Measurements from ENCODE around the gene UBE2E3. TPM values are rescaled to one million over a fixed set of nuclear protein-coding genes. Genes with fewer than 3 reads are reported as not detected.
A peak's percentile ranks its signal among the peaks of the same experiment; 100 is the strongest.

The UBE2E3 gene
- total and polyA plus RNA-seq, 5 donors from 2014 or later, result 12.4 to 31.9 (median 24.6) TPM

GRCh38 chr2:180991820-180992219, 11.4 kb downstream of the UBE2E3 start:
- Histone ChIP-seq H3K4me3 (ENCODE audit: low read depth, low read length) (no peak overlapping the region), H3K27ac (ENCODE audit: insufficient read depth, low read length, poor library complexity, severe bottlenecking) (no peak overlapping the region), H3K36me3 (ENCODE audit: control insufficient read depth, insufficient read depth, low read length) (no peaks in the 10 kb centered on the region), H3K27me3 (ENCODE audit: control insufficient read depth, insufficient read depth, low read length) (no peaks in the 10 kb centered on the region), H3K9me3 (ENCODE audit: control insufficient read depth in 2 of 2, low read length in 2 of 2) (no peaks in the 10 kb centered on the region), H3K4me1 (ENCODE audit: control insufficient read depth, insufficient read depth, low read length, poor library complexity, severe bottlenecking) (no peaks in the 10 kb centered on the region)
- H3K36me3 Mint-ChIP-seq, result peaks cover 7% of the 10 kb centered on the region
- H3K4me1 Mint-ChIP-seq, result peaks cover 14 to 18% (median 16%) of the 10 kb centered on the region in 4 donors
- ATAC-seq (ENCODE audit: low read depth in 2 of 2) (no peak), DNase-seq (no peak)
- H3K9me3 Mint-ChIP-seq, result peaks cover 0 to 2% (median 0%) of the 10 kb centered on the region in 7 donors
- H3K4me3 Mint-ChIP-seq, result no peak overlapping the region
- H3K27ac Mint-ChIP-seq, result peak overlapping the region in 1 of 3 donors; percentile 29
- no peaks in the 10 kb centered on the region for H3K27me3 Mint-ChIP-seq

- ATAC-seq (ENCODE audit: low read depth in 2 of 2), result no peak
- peaks cover 7% of the 10 kb centered on the region for H3K36me3 Mint-ChIP-seq
- no peaks in the 10 kb centered on the region for H3K9me3 ChIP-seq (ENCODE audit: control insufficient read depth in 2 of 2, low read length in 2 of 2)
- no peak overlapping the region for H3K4me3 Mint-ChIP-seq
- no peaks in the 10 kb centered on the region for H3K4me1 ChIP-seq (ENCODE audit: control insufficient read depth, insufficient read depth, low read length, poor library complexity, severe bottlenecking)
- DNase-seq, result no peak
- H3K27ac ChIP-seq (ENCODE audit: insufficient read depth, low read length, poor library complexity, severe bottlenecking), result no peak overlapping the region
- H3K4me3 ChIP-seq (ENCODE audit: low read depth, low read length), result no peak overlapping the region
- no peaks in the 10 kb centered on the region for H3K27me3 Mint-ChIP-seq
- H3K27me3 ChIP-seq (ENCODE audit: control insufficient read depth, insufficient read depth, low read length), result no peaks in the 10 kb centered on the region
- peaks cover 0 to 2% (median 0%) of the 10 kb centered on the region in 7 donors for H3K9me3 Mint-ChIP-seq
- H3K27ac Mint-ChIP-seq, result no peak overlapping the region
- H3K4me1 Mint-ChIP-seq, result peaks cover 11 to 19% (median 17%) of the 10 kb centered on the region in 4 donors
- H3K36me3 ChIP-seq (ENCODE audit: control insufficient read depth, insufficient read depth, low read length), result no peaks in the 10 kb centered on the region
Measured at GRCh38 chr2:180992994-180993393, 12.6 kb downstream of the UBE2E3 start.

GRCh38 chr2:180999274-180999964, 19.0 kb downstream of the UBE2E3 start:
- H3K9me3 Mint-ChIP-seq, result peaks cover 0 to 5% (median 0%) of the 10 kb centered on the region in 7 donors
- H3K27ac Mint-ChIP-seq, result no peak overlapping the region
- no peaks in the 10 kb centered on the region for H3K27me3 Mint-ChIP-seq
- Histone ChIP-seq H3K27ac (ENCODE audit: insufficient read depth, low read length, poor library complexity, severe bottlenecking) (no peak overlapping the region), H3K4me1 (ENCODE audit: control insufficient read depth, insufficient read depth, low read length, poor library complexity, severe bottlenecking) (no peaks in the 10 kb centered on the region), H3K27me3 (ENCODE audit: control insufficient read depth, insufficient read depth, low read length) (no peaks in the 10 kb centered on the region), H3K9me3 (ENCODE audit: control insufficient read depth in 2 of 2, low read length in 2 of 2) (no peaks in the 10 kb centered on the region), H3K36me3 (ENCODE audit: control insufficient read depth, insufficient read depth, low read length) (no peaks in the 10 kb centered on the region), H3K4me3 (ENCODE audit: low read depth, low read length) (no peak overlapping the region)
- peaks cover 6 to 17% (median 15%) of the 10 kb centered on the region in 4 donors for H3K4me1 Mint-ChIP-seq
- no peaks in the 10 kb centered on the region for H3K36me3 Mint-ChIP-seq
- DNase-seq (no peak), ATAC-seq (ENCODE audit: low read depth in 2 of 2) (no peak)
- no peak overlapping the region for H3K4me3 Mint-ChIP-seq

- Histone ChIP-seq H3K9me3 (ENCODE audit: control insufficient read depth in 2 of 2, low read length in 2 of 2) (no peaks in the 10 kb centered on the region), H3K27ac (ENCODE audit: insufficient read depth, low read length, poor library complexity, severe bottlenecking) (no peak overlapping the region), H3K36me3 (ENCODE audit: control insufficient read depth, insufficient read depth, low read length) (no peaks in the 10 kb centered on the region), H3K27me3 (ENCODE audit: control insufficient read depth, insufficient read depth, low read length) (no peaks in the 10 kb centered on the region), H3K4me1 (ENCODE audit: control insufficient read depth, insufficient read depth, low read length, poor library complexity, severe bottlenecking) (no peaks in the 10 kb centered on the region), H3K4me3 (ENCODE audit: low read depth, low read length) (no peak overlapping the region)
- Mint-ChIP-seq H3K27ac (no peak overlapping the region), H3K4me1 (peaks cover 6 to 30% (median 17%) of the 10 kb centered on the region in 4 donors), H3K36me3 (no peaks in the 10 kb centered on the region), H3K9me3 (peaks cover 0 to 5% (median 0%) of the 10 kb centered on the region in 7 donors), H3K27me3 (no peaks in the 10 kb centered on the region), H3K4me3 (no peak overlapping the region)
- DNase-seq (no peak), ATAC-seq (ENCODE audit: low read depth in 2 of 2) (no peak)
Measured at GRCh38 chr2:181004647-181005325, 24.4 kb downstream of the UBE2E3 start.

GRCh38 chr2:181005326-181005655, 24.9 kb downstream of the UBE2E3 start:
- no peak for ATAC-seq (ENCODE audit: low read depth in 2 of 2)
- DNase-seq, result no peak

GRCh38 chr2:181005809-181006208, 25.4 kb downstream of the UBE2E3 start:
- H3K9me3 ChIP-seq (ENCODE audit: control insufficient read depth in 2 of 2, low read length in 2 of 2), result no peaks in the 10 kb centered on the region
- Mint-ChIP-seq H3K36me3 (no peaks in the 10 kb centered on the region), H3K4me1 (peaks cover 6 to 34% (median 17%) of the 10 kb centered on the region in 4 donors), H3K27ac (peak overlapping the region in 1 of 3 donors; percentile 72), H3K4me3 (no peak overlapping the region), H3K9me3 (peaks cover 0 to 5% (median 0%) of the 10 kb centered on the region in 7 donors), H3K27me3 (no peaks in the 10 kb centered on the region)
- H3K4me3 ChIP-seq (ENCODE audit: low read depth, low read length), result no peak overlapping the region
- no peak overlapping the region for H3K27ac ChIP-seq (ENCODE audit: insufficient read depth, low read length, poor library complexity, severe bottlenecking)
- no peaks in the 10 kb centered on the region for H3K36me3 ChIP-seq (ENCODE audit: control insufficient read depth, insufficient read depth, low read length)
- no peak for DNase-seq
- H3K27me3 ChIP-seq (ENCODE audit: control insufficient read depth, insufficient read depth, low read length), result no peaks in the 10 kb centered on the region
- H3K4me1 ChIP-seq (ENCODE audit: control insufficient read depth, insufficient read depth, low read length, poor library complexity, severe bottlenecking), result no peaks in the 10 kb centered on the region
- ATAC-seq (ENCODE audit: low read depth in 2 of 2), result no peak

More at GRCh38 chr2:181005326-181005655, 24.9 kb downstream of the UBE2E3 start:
- Histone ChIP-seq H3K4me3 (ENCODE audit: low read depth, low read length) (no peak overlapping the region), H3K27ac (ENCODE audit: insufficient read depth, low read length, poor library complexity, severe bottlenecking) (no peak overlapping the region), H3K4me1 (ENCODE audit: control insufficient read depth, insufficient read depth, low read length, poor library complexity, severe bottlenecking) (no peaks in the 10 kb centered on the region), H3K9me3 (ENCODE audit: control insufficient read depth in 2 of 2, low read length in 2 of 2) (no peaks in the 10 kb centered on the region), H3K27me3 (ENCODE audit: control insufficient read depth, insufficient read depth, low read length) (no peaks in the 10 kb centered on the region), H3K36me3 (ENCODE audit: control insufficient read depth, insufficient read depth, low read length) (no peaks in the 10 kb centered on the region)
- Mint-ChIP-seq H3K27me3 (no peaks in the 10 kb centered on the region), H3K36me3 (no peaks in the 10 kb centered on the region), H3K9me3 (peaks cover 0 to 5% (median 0%) of the 10 kb centered on the region in 7 donors), H3K27ac (no peak overlapping the region), H3K4me3 (no peak overlapping the region), H3K4me1 (peaks cover 6 to 32% (median 17%) of the 10 kb centered on the region in 4 donors)

GRCh38 chr2:181007086-181007837, 26.9 kb downstream of the UBE2E3 start:
- ATAC-seq (ENCODE audit: low read depth in 2 of 2), result no peak
- no peaks in the 10 kb centered on the region for H3K27me3 ChIP-seq (ENCODE audit: control insufficient read depth, insufficient read depth, low read length)
- no peaks in the 10 kb centered on the region for H3K27me3 Mint-ChIP-seq

More at GRCh38 chr2:181007086-181007837, 26.9 kb downstream of the UBE2E3 start:
- no peaks in the 10 kb centered on the region for H3K36me3 Mint-ChIP-seq
- no peak overlapping the region for H3K27ac Mint-ChIP-seq
- Histone ChIP-seq H3K9me3 (ENCODE audit: control insufficient read depth in 2 of 2, low read length in 2 of 2) (no peaks in the 10 kb centered on the region), H3K27ac (ENCODE audit: insufficient read depth, low read length, poor library complexity, severe bottlenecking) (no peak overlapping the region), H3K4me3 (ENCODE audit: low read depth, low read length) (no peak overlapping the region), H3K36me3 (ENCODE audit: control insufficient read depth, insufficient read depth, low read length) (no peaks in the 10 kb centered on the region), H3K4me1 (ENCODE audit: control insufficient read depth, insufficient read depth, low read length, poor library complexity, severe bottlenecking) (no peaks in the 10 kb centered on the region)
- no peak overlapping the region for H3K4me3 Mint-ChIP-seq
- DNase-seq, result no peak
- no peaks in the 10 kb centered on the region for H3K9me3 Mint-ChIP-seq
- H3K4me1 Mint-ChIP-seq, result peaks cover 0 to 36% (median 11%) of the 10 kb centered on the region in 4 donors

Data from CD4-positive, CD25-positive, alpha-beta regulatory T cell (primary cell).